Measurements from ENCODE around the gene RBM26. TPM values are rescaled to one million over a fixed set of nuclear protein-coding genes. Genes with fewer than 3 reads are reported as not detected.

The RBM26 gene
- total and polyA plus RNA-seq, 4 donors, result 6.4 to 18.4 (median 12.3) TPM

DNA sequence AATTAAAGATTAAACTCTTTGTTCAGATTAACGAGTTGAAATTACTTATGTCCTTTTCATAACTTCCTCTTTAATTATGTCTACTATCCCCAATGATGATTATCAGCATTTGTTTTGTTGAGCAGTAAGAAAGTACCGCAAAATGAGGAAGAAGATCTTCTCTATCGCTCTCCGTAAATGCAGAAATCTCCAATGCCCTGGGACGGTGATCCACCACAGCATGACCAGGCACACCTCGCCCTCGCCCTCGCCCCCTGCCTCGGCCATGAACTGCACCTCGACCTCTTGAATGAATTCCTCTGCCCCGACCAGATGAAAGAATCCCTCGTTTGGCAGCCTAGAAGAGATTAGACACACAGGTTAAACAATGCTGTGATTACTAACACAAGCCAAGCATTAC is 69.1 kb downstream of the RBM26 start:
- Histone ChIP-seq H3K9me3 (ENCODE audit: control insufficient read depth in 4 of 4, low read length in 3 of 4) (no peaks in the 10 kb centered on the region), H3K4me3 (ENCODE audit: low read depth in 1 of 3, low read length in 3 of 3) (no peak overlapping the region), H3K27me3 (ENCODE audit: control insufficient read depth in 4 of 4, insufficient read depth in 4 of 4, low read length in 3 of 4) (no peaks in the 10 kb centered on the region), H3K27ac (ENCODE audit: low read depth in 1 of 2, low read length in 2 of 2) (no peak overlapping the region), H3K36me3 (ENCODE audit: control insufficient read depth in 4 of 4, insufficient read depth in 3 of 4, low read depth in 1 of 4, low read length in 3 of 4) (peaks cover 2 to 60% (median 48%) of the 10 kb centered on the region in 4 donors), H3K9ac (ENCODE audit: low read depth in 1 of 2, low read length in 2 of 2) (no peak overlapping the region), H3K4me1 (ENCODE audit: control insufficient read depth in 4 of 4, insufficient read depth in 4 of 4, low read length in 3 of 4) (no peaks in the 10 kb centered on the region)
- TF ChIP-seq RXRA (IDR thresholded peaks at IDR 0.05) (no peak), FOXA1 (IDR thresholded peaks at IDR 0.05) (no peak), FOXA2 (IDR thresholded peaks at IDR 0.05) (no peak), NR2F2 (IDR thresholded peaks at IDR 0.05) (no peak), GABPA (IDR thresholded peaks at IDR 0.05 in 1 of 2, conservative IDR thresholded peaks at IDR 0.05 in 1 of 2) (no peak), TAF1 (conservative IDR thresholded peaks at IDR 0.05) (no peak), SP1 (IDR thresholded peaks at IDR 0.05) (no peak), YY1 (IDR thresholded peaks at IDR 0.05) (no peak), HNF4G (IDR thresholded peaks at IDR 0.05) (no peak)
- TF ChIP-seq, protein P1, sequence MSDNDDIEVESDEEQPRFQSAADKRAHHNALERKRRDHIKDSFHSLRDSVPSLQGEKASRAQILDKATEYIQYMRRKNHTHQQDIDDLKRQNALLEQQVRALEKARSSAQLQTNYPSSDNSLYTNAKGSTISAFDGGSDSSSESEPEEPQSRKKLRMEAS (IDR thresholded peaks at IDR 0.05), result no peak
- TF ChIP-seq, protein P2, sequence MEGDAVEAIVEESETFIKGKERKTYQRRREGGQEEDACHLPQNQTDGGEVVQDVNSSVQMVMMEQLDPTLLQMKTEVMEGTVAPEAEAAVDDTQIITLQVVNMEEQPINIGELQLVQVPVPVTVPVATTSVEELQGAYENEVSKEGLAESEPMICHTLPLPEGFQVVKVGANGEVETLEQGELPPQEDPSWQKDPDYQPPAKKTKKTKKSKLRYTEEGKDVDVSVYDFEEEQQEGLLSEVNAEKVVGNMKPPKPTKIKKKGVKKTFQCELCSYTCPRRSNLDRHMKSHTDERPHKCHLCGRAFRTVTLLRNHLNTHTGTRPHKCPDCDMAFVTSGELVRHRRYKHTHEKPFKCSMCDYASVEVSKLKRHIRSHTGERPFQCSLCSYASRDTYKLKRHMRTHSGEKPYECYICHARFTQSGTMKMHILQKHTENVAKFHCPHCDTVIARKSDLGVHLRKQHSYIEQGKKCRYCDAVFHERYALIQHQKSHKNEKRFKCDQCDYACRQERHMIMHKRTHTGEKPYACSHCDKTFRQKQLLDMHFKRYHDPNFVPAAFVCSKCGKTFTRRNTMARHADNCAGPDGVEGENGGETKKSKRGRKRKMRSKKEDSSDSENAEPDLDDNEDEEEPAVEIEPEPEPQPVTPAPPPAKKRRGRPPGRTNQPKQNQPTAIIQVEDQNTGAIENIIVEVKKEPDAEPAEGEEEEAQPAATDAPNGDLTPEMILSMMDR (IDR thresholded peaks at IDR 0.05; ENCODE audit: low read depth, low read length, missing input control), result no peak
- TF ChIP-seq, protein P3, sequence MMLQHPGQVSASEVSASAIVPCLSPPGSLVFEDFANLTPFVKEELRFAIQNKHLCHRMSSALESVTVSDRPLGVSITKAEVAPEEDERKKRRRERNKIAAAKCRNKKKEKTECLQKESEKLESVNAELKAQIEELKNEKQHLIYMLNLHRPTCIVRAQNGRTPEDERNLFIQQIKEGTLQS (IDR thresholded peaks at IDR 0.05), result no peak
- no peak for DNase-seq (ENCODE audit: low spot score)
- WGBS, result 83% methylated on average over 12 of the region's 12 CpGs

DNA sequence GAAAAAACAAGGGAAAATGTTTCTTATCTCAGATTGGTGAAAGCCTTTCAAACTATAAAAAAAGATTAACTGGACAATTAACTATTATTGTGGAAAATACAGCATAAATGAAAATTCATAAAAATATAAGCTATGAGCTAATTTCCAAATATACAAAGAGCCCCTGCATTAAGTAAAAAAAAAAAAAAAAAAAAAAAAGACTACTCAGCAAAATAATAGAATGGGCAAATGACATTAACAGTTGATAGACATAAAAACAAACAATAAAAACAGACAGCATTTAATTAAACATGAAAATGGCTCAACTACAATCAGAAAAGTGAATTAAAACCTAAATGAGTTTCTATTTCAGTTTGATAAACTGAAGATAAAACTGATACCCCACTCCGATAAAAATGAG is 77.5 kb downstream of the RBM26 start:
- Histone ChIP-seq H3K4me3 (ENCODE audit: low read depth in 1 of 3, low read length in 3 of 3) (no peak overlapping the region), H3K27me3 (ENCODE audit: control insufficient read depth in 4 of 4, insufficient read depth in 4 of 4, low read length in 3 of 4) (no peaks in the 10 kb centered on the region), H3K9ac (ENCODE audit: low read depth in 1 of 2, low read length in 2 of 2) (no peak overlapping the region), H3K4me1 (ENCODE audit: control insufficient read depth in 4 of 4, insufficient read depth in 4 of 4, low read length in 3 of 4) (no peaks in the 10 kb centered on the region), H3K9me3 (ENCODE audit: control insufficient read depth in 4 of 4, low read length in 3 of 4) (no peaks in the 10 kb centered on the region), H3K36me3 (ENCODE audit: control insufficient read depth in 4 of 4, insufficient read depth in 3 of 4, low read depth in 1 of 4, low read length in 3 of 4) (peaks cover 0 to 9% (median 5%) of the 10 kb centered on the region in 4 donors), H3K27ac (ENCODE audit: low read depth in 1 of 2, low read length in 2 of 2) (no peak overlapping the region)
- TF ChIP-seq, protein P3 (IDR thresholded peaks at IDR 0.05), result no peak
- no peak for TF ChIP-seq HNF4G (IDR thresholded peaks at IDR 0.05)
- no peak for TF ChIP-seq FOXA1 (IDR thresholded peaks at IDR 0.05)
- TF ChIP-seq TAF1 (conservative IDR thresholded peaks at IDR 0.05), result no peak
- no peak for TF ChIP-seq FOXA2 (IDR thresholded peaks at IDR 0.05)
- 95% methylated on average over 1 of the region's 1 CpG for WGBS
- no peak for DNase-seq (ENCODE audit: low spot score)

DNA sequence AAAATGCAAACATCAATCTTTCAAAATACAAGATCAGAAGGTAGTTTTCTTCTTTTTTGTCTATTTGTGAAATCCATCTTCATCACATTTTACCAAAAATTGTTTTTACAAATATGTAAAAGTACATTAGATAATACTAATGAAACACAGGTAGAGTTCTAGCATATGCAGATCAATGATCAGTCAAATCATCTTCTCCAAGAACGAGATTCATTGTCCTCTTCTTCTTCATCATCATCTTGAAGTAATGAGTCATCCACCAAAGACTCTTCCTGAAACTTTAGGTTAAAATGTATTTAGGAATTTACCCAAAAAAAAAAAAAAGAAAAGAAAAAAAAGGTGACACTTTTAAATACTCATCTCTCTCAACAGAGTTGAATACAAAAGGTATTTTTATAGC is 85.6 kb downstream of the RBM26 start:
- no peaks in the 10 kb centered on the region for H3K9me3 ChIP-seq (ENCODE audit: control insufficient read depth in 4 of 4, low read length in 3 of 4)
- H3K36me3 ChIP-seq (ENCODE audit: control insufficient read depth in 4 of 4, insufficient read depth in 3 of 4, low read depth in 1 of 4, low read length in 3 of 4), result peaks cover 0 to 11% (median 8%) of the 10 kb centered on the region in 4 donors
- DNase-seq (ENCODE audit: low spot score), result no peak
- TF ChIP-seq YY1 (IDR thresholded peaks at IDR 0.05) (no peak), HNF4G (IDR thresholded peaks at IDR 0.05) (no peak), RXRA (IDR thresholded peaks at IDR 0.05) (no peak), GABPA (IDR thresholded peaks at IDR 0.05 in 1 of 2, conservative IDR thresholded peaks at IDR 0.05 in 1 of 2) (no peak), FOXA1 (IDR thresholded peaks at IDR 0.05) (no peak), JUND (IDR thresholded peaks at IDR 0.05) (no peak)
- TF ChIP-seq, protein P3 (IDR thresholded peaks at IDR 0.05), result no peak
- TF ChIP-seq, protein P2 (IDR thresholded peaks at IDR 0.05; ENCODE audit: low read depth, low read length, missing input control), result no peak
- TF ChIP-seq, protein P4, sequence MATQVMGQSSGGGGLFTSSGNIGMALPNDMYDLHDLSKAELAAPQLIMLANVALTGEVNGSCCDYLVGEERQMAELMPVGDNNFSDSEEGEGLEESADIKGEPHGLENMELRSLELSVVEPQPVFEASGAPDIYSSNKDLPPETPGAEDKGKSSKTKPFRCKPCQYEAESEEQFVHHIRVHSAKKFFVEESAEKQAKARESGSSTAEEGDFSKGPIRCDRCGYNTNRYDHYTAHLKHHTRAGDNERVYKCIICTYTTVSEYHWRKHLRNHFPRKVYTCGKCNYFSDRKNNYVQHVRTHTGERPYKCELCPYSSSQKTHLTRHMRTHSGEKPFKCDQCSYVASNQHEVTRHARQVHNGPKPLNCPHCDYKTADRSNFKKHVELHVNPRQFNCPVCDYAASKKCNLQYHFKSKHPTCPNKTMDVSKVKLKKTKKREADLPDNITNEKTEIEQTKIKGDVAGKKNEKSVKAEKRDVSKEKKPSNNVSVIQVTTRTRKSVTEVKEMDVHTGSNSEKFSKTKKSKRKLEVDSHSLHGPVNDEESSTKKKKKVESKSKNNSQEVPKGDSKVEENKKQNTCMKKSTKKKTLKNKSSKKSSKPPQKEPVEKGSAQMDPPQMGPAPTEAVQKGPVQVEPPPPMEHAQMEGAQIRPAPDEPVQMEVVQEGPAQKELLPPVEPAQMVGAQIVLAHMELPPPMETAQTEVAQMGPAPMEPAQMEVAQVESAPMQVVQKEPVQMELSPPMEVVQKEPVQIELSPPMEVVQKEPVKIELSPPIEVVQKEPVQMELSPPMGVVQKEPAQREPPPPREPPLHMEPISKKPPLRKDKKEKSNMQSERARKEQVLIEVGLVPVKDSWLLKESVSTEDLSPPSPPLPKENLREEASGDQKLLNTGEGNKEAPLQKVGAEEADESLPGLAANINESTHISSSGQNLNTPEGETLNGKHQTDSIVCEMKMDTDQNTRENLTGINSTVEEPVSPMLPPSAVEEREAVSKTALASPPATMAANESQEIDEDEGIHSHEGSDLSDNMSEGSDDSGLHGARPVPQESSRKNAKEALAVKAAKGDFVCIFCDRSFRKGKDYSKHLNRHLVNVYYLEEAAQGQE (IDR thresholded peaks at IDR 0.05), result no peak
- TF ChIP-seq, protein P5, sequence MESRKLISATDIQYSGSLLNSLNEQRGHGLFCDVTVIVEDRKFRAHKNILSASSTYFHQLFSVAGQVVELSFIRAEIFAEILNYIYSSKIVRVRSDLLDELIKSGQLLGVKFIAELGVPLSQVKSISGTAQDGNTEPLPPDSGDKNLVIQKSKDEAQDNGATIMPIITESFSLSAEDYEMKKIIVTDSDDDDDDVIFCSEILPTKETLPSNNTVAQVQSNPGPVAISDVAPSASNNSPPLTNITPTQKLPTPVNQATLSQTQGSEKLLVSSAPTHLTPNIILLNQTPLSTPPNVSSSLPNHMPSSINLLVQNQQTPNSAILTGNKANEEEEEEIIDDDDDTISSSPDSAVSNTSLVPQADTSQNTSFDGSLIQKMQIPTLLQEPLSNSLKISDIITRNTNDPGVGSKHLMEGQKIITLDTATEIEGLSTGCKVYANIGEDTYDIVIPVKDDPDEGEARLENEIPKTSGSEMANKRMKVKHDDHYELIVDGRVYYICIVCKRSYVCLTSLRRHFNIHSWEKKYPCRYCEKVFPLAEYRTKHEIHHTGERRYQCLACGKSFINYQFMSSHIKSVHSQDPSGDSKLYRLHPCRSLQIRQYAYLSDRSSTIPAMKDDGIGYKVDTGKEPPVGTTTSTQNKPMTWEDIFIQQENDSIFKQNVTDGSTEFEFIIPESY (IDR thresholded peaks at IDR 0.05), result no peak
- TF ChIP-seq, protein P1 (IDR thresholded peaks at IDR 0.05), result no peak

More for the DNA sequence above, 85.6 kb downstream of the RBM26 start:
- Histone ChIP-seq H3K27ac (ENCODE audit: low read depth in 1 of 2, low read length in 2 of 2) (no peak overlapping the region), H3K4me3 (ENCODE audit: low read depth in 1 of 3, low read length in 3 of 3) (no peak overlapping the region), H3K4me1 (ENCODE audit: control insufficient read depth in 4 of 4, insufficient read depth in 4 of 4, low read length in 3 of 4) (no peaks in the 10 kb centered on the region), H3K9ac (ENCODE audit: low read depth in 1 of 2, low read length in 2 of 2) (no peak overlapping the region), H3K27me3 (ENCODE audit: control insufficient read depth in 4 of 4, insufficient read depth in 4 of 4, low read length in 3 of 4) (no peaks in the 10 kb centered on the region)
- WGBS, result 89% methylated on average over 1 of the region's 1 CpG
